CD4-positive, alpha-beta T cell treated with Interleukin-10 for 1 hour (primary cell): ENCODE results near the gene ANKRD40CL.
"Not testable (repeated sequence)": the region's sequence is repeated elsewhere in the genome, so short reads cannot be mapped to it uniquely, and the experiment has no call there.

Experiments
- DNase-seq: peaks from one replicate; pipeline ENCODE4 v3.0.0-alpha.2; 2020

The ANKRD40CL gene, protein sequence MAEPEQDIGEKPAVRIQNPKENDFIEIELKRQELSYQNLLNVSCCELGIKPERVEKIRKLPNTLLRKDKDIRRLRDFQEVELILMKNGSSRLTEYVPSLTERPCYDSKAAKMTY

DNA sequence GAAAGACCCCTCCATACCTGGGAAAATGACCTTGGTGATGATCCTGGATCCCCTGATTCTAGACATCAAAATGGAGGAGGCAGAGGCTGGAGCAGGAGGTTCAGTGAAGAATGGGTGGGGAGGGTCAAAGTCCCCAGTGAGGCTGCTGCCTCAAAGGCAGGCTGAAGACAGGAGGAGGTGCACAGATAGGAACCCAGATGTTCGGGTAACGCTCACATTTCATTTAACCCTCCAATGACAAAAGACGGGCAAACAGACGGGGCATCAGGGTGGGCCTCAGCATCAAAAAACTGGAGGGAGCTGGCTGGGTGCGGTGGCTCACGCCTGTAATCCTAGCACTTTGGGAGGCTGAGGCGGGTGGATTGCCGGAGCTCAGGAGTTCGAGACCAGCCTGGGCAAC, at the start of gene ANKRD40CL:
Gene ANKRD40CL, minus strand, starts transcription at position 73 of the 400 bp plus-strand sequence. CDS start 605 bp downstream, outside the sequence.
- DNase-seq, result no peak

DNA sequence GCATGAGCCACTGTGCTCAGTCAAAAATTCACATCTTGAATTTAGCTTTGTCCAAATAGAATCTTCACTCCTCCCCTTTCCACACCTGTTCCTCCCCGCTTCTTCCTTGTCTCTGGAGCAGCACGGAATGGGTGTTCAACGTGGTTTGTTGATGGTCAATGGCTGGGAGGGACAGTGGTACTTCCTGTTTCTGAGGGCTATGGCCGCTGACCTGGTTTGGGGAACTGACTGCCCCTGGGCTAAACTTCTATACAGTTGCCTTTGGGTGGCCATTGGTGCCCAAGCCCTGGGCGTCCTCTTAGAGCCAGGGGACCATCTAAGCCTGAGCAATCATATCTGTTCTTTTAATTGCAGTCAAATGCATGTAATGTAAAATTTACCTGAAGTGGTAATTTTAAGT, 49.0 kb upstream of the ANKRD40CL start:
- DNase-seq, result no peak

DNA sequence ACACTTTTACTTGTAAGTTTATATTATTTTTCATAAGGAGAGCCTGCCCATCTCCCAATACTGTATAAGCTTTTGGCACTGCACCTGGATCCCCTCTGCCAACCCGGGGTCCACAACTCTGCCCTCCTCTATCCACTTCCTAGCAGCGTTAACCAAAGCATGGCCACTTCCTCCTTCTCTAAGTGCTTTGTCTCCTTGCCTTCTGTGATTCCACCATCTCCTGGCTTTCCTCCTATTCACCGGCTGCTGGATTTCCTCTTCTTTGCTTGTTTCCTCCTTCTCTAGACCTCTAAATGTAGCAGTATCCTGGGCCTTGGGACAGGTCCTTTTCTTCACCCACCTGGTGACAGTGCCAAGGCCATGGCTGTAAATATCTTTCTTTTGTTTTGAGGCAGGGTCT, 48.1 kb upstream of the ANKRD40CL start:
- DNase-seq, result no peak

DNA sequence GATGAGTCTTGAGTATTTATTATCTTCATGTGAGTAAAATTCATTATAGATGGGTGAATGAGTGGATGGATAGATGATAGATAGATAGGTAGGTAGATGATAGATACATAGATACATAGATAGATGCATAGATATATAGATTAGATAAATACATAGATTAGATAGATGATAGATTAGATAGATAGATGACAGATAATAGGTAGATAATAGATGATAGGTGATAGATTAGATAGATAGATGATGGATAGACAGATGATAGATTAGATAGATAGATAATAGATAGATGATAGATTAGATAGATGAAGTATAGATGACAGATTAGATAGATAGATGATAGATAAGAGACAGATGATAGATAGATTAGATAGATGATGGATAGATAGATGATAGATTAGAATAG, 46.3 kb upstream of the ANKRD40CL start:
- DNase-seq, result no peak

DNA sequence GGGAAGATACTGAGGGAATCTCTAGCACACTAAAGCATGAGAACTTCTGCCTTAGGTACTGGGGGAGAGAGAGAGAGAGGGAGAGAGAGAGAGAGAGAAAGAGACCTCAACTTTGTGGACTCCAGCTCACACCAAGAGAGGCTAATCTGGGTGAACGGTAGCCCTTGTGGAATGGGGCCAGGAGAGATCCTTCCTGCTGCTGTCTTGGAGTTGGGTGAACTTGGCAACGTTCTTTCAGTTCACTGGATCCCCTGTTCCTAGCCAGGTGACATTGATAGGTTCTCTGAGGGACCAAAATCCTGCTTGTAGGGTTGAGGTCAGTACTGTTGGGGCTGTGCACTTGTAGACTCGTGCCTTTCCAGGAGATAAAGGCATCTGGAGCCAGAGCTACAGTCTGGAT, 41.6 kb upstream of the ANKRD40CL start:
- DNase-seq, result no peak

DNA sequence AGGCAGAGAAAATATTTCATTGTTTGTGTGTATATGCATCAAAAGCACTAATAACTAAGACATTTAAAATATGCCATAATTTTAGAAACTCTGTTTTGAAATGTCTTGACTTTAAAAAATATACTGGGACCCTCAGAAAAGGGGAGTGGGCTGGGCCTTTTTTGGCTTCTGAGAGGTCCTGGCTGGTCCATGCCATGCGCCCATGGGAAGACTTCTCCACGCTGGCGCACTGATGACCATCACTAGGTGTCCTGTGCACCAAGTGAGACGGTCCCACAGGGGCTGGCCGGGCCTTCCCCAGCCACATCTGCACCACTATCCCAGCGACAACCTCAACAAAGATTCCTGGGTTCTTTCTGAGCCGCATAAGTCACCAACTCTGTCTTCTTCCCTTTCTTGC, 41.1 kb upstream of the ANKRD40CL start:
- DNase-seq, result no peak

DNA sequence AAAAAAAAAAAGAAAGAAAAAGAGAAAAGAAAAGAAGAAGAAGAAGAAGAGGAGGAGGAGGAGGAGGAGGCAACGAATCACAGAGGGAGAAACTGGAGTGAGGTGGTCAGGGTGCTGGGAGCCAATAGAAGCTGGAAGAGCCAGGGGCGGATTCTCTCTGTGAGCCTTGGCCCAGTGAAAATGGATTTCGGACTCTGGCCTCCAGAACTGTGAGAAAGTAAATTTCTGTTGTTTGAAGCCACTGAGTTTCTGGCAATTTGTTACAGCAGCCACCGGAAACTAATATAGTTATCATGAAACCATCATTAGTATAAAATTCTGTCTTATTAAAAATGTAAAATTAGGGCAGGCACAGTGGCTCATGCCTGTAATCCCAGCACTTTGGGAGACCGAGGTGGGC, 40.4 kb upstream of the ANKRD40CL start:
- DNase-seq, result no peak

DNA sequence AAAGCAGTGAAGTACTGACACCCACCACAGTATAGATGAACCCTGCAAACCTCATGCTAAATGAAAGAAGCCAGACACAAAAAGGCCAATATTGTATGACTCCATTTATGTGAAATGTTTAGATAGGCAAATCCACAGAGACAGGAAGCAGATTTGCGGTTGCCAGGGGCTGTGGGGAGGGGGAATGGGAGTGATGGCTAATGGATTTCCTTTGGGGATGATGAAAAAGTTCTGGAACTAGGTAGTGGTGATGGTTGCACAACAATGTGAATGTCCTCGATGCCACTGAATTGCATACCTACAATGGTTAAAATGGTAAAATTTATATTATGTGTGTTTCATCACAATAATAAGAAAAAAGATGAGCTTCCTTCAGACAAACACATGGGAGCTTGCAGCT, 39.7 kb upstream of the ANKRD40CL start:
- DNase-seq, result no peak

DNA sequence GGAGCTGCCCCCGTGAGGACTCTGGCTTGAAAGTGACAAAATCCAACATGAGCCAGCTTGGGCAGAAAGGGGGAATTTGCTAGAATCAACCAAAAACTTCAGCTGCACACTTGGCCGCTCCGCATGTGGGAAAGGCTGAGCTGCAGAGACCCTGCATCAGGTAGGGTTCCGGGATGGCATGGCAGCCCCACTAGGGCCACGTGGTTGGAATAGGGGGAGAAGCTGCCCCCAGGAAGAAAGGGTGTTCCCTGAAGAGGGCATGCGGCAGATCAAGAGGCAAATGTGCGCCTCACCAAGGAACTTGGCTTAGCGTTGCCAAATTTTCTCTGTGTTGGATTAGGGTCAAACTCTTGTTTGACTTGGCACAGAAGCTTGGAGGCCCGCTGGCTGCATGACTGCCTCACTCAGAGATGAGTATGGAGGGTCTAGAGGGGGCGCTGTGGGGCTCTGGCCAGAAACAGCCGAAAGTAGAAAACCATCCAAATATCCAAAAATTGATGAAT, 38.9 kb upstream of the ANKRD40CL start:
- DNase-seq, result no peak

DNA sequence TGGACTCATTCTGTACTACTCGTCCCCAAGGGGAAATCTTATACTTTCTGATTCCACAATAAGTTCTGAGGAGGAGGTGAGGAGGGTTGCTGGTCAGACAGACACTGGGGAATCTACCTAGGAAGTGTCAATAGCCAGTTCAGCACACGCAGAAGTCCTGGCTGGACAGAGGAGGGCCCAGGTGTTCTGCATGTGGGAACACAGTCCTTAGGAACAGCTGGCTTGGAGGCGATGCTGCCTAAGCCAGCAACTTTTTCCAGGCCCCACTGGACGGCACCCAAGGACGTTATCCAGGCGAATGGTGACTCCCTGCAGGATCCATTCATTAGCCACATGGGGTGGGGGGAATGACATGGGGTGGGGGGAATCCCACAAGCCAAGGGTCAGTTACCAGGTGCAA, 38.2 kb upstream of the ANKRD40CL start:
- DNase-seq, result no peak

DNA sequence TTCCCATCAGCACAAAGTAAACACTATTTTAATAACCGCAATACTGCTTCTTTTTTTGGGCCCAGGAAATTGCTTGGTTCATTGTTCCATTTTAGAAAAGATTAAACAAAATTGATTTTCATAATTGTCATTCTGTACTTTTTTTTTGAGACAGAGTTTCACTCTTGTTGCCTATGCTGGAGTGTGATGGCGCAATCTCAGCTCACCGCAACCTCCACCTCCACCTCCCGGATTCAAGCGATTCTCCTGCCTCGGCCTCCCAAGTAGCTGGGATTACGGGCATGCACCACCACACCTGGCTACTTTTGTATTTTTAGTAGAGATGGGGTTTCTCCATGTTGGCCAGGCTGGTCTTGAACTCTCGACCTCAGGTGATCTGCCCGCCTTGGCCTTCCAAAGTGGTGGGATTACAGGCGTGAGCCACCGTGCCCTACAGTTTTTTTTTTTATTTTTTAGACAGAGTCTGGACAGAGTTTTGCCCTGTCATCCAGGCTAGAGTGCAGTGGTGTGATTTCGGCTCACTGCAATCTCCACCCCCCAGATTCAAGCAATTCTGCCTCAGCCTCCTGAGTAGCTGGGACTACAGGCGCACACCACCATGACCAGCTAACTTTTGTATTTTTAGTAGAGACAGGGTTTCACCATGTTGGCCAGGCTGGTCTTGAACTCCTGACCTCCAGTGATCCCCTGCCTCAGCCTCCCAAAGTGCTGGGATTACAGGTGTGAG, 37.6 kb upstream of the ANKRD40CL start:
- not testable (repeated sequence) for DNase-seq

DNA sequence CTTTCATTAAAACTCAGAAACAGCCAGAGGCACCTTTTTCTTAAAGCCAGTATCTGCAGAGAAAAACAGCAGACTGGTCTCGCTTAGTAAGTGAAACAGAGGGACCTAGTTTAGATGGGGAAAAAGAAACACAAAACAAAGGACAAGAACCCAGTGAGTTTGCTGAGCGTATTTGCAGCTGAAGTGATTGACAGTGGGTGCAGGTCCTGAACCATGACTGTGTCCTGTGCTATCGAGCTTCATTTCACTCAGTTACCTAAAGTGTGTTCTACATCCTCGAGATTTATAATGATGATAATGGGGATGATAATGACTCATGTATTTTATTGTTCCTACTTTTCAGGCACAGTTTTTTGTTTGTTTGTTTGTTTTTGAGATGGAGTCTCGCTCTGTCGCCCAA, 36.4 kb upstream of the ANKRD40CL start:
- DNase-seq, result no peak

DNA sequence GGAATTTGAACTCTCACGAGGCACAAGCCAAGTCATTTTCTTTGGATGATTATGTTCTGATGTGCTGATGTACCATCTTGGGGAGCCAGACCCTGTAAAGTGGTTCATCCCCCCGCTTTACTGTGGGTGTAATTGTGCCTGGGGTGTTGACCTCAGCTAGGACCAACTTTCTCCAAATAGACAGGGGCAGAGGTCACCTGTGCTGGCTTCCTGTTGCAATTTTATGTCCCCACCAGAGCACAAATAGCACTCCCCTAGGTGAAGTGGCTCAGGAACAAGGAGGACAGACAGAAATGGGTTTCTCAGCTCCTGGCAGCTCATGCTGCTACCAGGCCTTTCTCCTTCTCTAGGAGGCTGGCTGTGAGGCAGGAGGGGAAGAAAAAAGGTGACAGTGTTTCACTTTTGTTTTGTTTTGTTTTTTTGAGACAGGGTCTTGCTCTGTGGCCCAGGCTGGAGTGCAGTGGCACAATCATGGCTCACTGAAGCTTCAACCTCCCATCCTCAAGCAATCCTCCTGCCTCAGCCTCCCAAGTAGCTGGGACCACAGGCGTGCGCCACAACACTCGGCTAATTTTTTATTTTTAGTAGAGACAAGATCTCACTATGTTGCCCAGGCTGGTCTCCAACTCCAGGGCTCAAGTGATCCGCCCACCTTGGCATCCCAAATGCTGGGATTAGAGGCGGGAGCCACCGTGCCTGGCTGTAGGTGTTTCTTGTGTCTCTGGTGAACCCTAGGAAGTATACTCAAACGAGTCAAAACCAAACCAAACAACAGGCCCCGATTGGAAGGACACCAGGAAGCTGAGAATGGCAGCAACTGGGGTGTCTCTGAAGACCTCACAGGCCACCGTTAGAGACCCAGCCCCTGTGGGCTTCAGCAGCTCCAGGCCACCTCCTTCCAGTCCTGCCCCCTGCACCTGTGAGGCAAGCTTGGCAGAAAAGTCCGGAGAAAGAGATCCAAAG, 35.6 kb upstream of the ANKRD40CL start:
- no peak for DNase-seq

DNA sequence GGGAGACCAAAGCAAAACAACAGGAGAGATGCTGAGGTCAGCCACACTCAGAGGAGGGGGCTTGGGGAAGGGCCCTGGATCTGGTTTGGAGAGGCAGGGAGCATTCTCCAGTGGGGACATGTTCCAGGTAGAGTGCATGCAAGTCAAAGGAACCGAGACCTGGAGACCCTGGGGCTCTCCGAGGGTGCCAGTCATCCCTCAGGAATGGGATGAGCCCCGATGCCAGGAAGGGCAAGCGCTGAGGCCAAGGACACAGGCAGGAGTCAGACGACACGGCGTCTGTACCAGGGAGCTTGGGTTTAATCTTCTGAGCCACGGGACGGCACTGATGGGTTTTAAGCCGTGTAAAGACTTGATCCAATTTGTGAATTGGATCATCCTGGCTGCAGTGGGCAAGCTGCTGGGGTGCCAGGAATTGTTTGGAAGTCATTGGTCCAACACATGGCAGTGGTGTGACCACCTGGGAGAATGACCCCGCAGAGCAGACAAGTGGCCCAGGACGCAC, 32.9 kb upstream of the ANKRD40CL start:
- no peak for DNase-seq

DNA sequence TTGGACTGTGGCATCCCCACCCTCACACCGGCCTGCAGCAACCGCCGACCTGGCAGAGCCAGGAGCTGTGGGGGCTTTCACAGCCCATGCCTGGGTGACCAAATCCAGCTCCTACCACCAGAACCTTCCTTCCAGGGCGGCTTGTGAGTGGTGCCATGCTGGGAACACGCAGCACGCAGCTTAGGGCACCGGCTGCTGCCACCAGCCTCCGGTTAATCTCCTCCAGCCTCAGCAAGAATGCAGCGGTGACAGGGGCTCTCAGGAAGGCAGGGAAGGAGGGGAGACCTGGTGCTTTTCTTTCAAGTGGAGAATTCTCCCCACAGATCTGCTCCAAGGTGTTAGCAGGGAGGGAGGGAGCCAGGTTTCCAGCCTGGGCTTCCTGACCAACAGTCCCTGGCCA, 32.3 kb upstream of the ANKRD40CL start:
- DNase-seq, result no peak

DNA sequence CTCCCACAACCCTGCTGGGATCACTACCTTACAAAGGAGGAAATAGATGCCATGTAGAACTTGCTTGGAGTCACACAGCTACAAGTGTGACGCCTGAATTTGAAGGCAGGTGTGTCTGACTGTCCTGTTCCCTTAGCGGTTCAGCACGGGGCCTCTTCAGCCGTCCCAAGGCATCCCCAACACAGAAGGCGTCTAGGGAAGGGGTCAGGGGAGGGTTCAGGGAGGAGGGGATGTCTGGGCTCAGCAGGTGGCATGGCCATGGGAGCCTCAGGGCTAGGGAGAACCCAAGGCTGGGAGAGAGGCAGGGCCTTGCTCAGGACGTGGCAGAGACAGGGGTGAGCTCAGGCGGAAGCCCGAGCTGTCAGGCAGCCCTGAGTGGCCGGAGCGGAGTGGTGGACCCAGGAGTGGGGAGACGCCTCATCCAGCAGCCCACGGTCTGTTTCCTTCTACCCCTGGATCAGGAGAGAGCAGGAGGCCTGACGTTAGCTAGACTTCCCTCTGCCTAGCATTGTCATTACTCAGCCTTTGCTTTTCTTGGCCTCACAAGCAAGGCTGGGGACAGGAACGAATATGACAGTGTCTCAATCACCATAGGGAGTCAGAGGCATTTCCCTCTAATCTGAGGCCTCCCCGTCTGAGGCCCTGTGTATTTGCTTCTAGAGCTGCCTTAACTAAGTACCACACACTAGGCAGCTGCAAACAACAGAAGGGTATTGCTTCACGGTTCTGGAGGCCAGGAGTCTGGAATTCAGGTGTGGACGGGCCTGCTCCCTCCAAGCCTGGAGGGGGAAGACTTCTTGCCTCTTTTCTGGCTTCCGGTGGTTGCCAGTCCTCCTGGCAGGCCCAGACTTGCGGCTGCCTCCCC, 31.3 kb upstream of the ANKRD40CL start:
- no peak for DNase-seq

DNA sequence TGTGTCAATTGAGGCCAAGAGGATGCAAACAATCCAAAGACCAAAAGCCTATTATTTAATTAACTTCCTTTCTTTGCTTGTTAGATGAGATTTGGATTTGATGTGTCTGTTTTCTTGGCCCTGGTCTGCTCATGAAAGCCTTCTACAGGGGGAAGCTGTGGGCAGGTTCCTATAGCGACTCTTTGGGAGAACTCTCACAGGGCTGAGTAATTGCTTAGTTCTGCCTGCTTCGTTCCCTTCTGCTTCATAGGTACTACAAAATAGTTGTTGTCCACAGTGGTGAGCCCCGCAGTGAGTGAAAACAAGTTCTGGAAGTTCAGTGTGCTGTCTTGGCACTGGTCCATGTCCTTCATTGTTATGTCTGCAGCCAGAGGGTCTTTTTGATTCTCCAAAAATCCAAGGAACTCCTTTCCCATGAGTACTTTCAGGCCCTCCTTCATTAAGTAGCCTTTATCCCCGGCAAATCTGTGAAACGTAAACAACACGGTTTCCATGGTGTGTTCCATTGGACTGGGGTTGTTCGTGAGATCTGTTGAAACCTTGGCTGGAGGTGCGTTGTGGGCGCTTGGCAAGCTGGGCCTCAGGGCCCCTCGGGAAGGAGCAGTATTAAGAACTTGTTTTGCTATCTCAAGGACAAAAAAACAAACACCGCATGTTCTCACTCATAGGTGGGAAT, 30.0 kb upstream of the ANKRD40CL start:
- no peak for DNase-seq

DNA sequence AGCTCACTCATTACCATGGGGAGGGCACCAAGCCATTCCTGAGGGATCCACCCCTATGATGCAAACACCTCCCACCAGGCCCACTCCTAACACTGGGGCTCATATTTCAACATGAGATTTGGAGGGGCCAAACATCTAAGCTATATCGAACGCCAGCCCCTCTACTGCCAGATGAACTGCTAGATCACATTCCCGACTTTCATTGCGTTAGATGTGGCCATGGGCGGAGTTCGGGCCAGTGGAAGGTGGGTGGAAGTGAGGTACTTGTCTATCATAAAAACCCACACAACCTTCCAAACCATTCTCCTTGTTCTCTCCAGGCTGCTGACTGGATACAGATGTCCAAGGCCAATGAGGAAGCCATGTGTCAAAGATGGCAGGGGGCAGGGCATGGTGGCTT, 27.0 kb upstream of the ANKRD40CL start:
- no peak for DNase-seq

DNA sequence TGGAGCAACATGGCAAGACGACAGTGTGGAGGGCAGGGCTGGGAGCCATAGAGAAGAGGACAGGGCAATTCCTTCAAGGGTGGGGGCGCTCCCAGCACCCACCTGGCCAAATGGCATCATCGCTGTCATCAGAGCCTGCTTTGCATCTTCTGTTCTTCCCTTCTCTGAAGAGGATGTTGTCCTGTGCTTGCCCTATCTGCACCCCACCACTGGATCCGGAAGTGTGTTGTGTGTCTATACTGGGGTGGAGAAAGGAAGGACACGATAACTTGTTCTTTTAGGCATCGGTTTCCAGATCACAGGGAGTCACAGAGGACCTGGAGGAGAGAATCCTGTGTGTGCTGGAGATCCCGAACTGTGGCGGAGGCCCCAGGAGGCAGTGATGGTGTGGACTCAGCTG, 25.7 kb upstream of the ANKRD40CL start:
- DNase-seq, result no peak

DNA sequence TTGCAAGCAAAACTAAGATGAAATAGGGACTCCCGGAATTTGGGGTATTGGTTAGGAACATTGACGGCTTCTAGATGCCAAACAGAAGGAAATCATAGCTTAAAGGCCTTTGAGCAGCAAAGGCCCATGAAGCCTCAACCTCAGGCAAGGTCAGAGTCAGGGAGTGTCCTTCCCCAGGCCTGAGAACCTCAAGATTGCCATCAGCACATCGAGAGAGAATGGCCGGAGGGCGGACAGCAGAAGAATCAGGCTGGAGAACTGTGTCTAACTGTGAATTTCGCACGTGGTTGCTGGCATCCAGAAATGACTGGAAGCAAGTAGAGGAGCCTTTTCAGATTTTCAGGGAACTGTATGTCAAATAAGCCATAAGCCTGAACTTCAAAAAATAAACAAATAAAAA, 24.8 kb upstream of the ANKRD40CL start:
- no peak for DNase-seq

DNA sequence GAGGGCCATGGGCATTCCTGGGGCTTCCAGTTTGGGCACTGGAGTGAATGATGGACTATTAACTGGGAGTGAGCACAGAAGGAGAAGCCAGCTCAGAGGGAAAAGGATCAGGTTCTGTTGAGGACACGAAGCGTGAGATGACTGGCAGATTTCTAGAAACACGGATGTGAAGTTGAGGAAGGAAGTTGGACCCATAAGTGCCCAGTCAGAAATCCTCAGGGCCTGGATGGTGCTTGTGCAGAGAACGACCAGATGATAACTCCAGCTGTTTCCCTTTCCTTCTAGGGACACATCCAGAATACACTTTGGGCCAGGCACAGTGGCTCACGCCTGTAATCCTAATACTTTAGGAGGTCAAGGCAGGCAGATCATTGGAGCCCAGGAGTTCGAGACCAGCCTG, 23.3 kb upstream of the ANKRD40CL start:
- DNase-seq, result no peak

DNA sequence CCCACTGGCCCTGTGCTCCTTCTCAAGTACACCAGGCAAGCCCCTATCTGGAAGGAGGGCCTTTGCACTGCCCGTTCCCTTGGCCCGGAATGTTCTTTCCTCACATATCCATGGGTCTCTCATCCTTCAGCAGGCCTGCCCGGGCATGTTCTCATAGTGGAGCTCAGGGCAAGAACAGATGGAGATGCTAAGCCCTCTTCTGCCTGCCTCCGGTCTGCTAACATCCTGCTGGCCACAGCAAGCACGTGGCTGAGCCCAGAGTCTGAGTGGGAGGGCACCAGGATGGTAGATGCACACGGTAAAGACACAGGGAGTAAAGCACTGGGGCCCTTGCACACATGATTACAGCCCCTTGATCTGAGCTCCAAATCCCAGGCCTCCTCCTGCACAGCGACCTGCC, 19.8 kb upstream of the ANKRD40CL start:
- no peak for DNase-seq
